HEK293T (cell line): ENCODE measurements around the gene KCNK18.

ENCODE experiments used
- ELF4 ChIP-seq: fragments of 450-650 bp; IDR thresholded peaks from 2 replicates; pipeline ENCODE4 v1.6.1; 2017; ENCODE audit warnings: antibody characterized with exemption
- HDGF ChIP-seq: fragments of 450-650 bp; IDR thresholded peaks from 2 replicates; pipeline ENCODE4 v1.6.1; 2017; ENCODE audit warnings: antibody characterized with exemption, borderline replicate concordance
- NFRKB ChIP-seq: fragments of 450-650 bp; IDR thresholded peaks from 2 replicates; pipeline ENCODE4 v1.6.1; 2016; ENCODE audit warnings: mild to moderate bottlenecking, moderate library complexity
- SP1 ChIP-seq: fragments of 450-650 bp; IDR thresholded peaks from 2 replicates; pipeline ENCODE4 v1.6.1; 2017

- no peak for TF ChIP-seq ELF4
- no peak for TF ChIP-seq SP1
- no peak for TF ChIP-seq NFRKB
- TF ChIP-seq HDGF: no peak
These were observed 14.9 kb downstream of the KCNK18 start for GRCh38 chr10:117212176-117212575.
